Hepatocyte (in vitro differentiated cells): ENCODE measurements around the gene IRX5.

Experiments used
- CTCF ChIP-seq: fragments of 200-600 bp; sonication (generic); IDR thresholded peaks from 2 replicates; pipeline ENCODE4 v1.5.1; 2016; ENCODE audit warnings: antibody characterized with exemption, mild to moderate bottlenecking; ENCODE audit not compliant: poor library complexity
- EZH2 ChIP-seq: fragments of 200-600 bp; sonication (generic); IDR thresholded peaks from 2 replicates; pipeline ENCODE4 v1.6.1; 2016; ENCODE audit warnings: antibody characterized with exemption, mild to moderate bottlenecking, borderline replicate concordance
- EZH2phosphoT487 ChIP-seq: fragments of 200-600 bp; sonication (generic); IDR thresholded peaks from one replicate; pipeline ENCODE4 v1.6.1; 2018; ENCODE audit warnings: antibody characterized with exemption, mild to moderate bottlenecking, low read depth, moderate library complexity; ENCODE audit not compliant: unreplicated experiment, severe bottlenecking

DNA sequence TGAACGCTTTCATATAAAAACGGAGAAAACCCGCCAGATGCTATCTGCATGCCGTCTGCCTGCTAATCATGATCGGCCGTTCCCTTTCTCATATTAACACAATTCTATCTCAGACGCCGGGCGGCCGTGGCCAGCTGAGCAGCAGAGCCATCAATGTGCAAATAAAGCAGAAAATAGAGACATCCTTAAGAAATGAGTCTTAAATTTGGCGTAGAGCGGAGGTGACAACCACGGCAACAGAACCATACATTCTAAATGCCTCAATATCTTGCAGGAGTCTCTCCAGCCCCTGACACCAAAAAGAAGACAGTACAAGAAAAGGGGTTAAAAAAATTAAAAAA, 2.7 kb upstream of the IRX5 start:
- TF ChIP-seq CTCF: no peak
- TF ChIP-seq EZH2: no peak
- TF ChIP-seq EZH2phosphoT487: no peak
